ENCODE measurements around the gene PTPRT.

- TF ChIP-seq CTCF (conservative IDR thresholded peaks at IDR 0.05; ENCODE audit: low read depth, low read length) (no peak), EZH2phosphoT487 (IDR thresholded peaks at IDR 0.05; ENCODE audit: borderline replicate concordance, low read length) (no peak), EZH2 (IDR thresholded peaks at IDR 0.05; ENCODE audit: low read length, unreplicated experiment) (no peak)
These were observed 203.4 kb downstream of the PTPRT start for GRCh38 chr20:42986143-42986773.

Measured in PC-3 (cell line).